HepG2 (cell line): ENCODE data around the gene MNX1. TPM values are rescaled to one million over a fixed set of nuclear protein-coding genes. Genes with fewer than 3 reads are reported as not detected.

Source experiments
- ATAC-seq: fragments of 200-7000 bp; cut with Tn5 transposase; 3 replicates; pipeline ENCODE4 v1.9.1; 2020; ENCODE audit warnings: mild to moderate bottlenecking, moderate library complexity
- BruUV-seq: library from RNA; stranded (reverse); fragments of 400-500 nt; replicated peaks from 2 replicates; lab custom pipeline; 2021; lab: Mats Ljungman, UMichigan
- CTCF ChIA-PET: fragments of 300-600 bp; formaldehyde crosslinking; extraction: SDS; loops from one replicate; lab custom pipeline; 2021; ENCODE audit warnings: low total read pairs, inconsistent platforms, low intra/inter-chr PET ratio; lab: Yijun Ruan, JAX
- POLR2A ChIA-PET: fragments of 350-600 bp; sonication (Branson Sonifier 250); formaldehyde crosslinking; loops from one replicate; lab custom pipeline; 2020; ENCODE audit warnings: antibody characterized with exemption, inconsistent platforms; lab: Yijun Ruan, JAX
- DNase-seq: peaks from one replicate; pipeline ENCODE4 v3.0.0-alpha.2; 2015; ENCODE audit warnings: low spot score
- FAIRE-seq: peaks from 3 replicates; lab custom pipeline; 2011; peaks lifted over from hg19 to GRCh38; lab: Jason Lieb, UNC
- H2AFZ ChIP-seq: one replicate; pipeline ENCODE4 v1.6.1; 2011; ENCODE audit warnings: low read length, inconsistent platforms
- H3K27ac ChIP-seq: fragments of 300-600 bp; 3 replicates; pipeline ENCODE4 v1.8.0; 2011; ENCODE audit warnings: mixed run types, mild to moderate bottlenecking, mixed read lengths, low read length, inconsistent platforms; ENCODE audit not compliant: insufficient read depth; ENCODE audit errors: extremely low read length
- H3K27me3 ChIP-seq, 2 experiments: fragments of 200-600 bp in 1 of 2; 2 replicates in 1 of 2; 3 replicates in 1 of 2; pipeline versions ENCODE4 v1.6.0 to v1.8.0; 2011; ENCODE audit warnings: low read length in 2 of 2, mild to moderate bottlenecking in 2 of 2, moderate library complexity in 2 of 2, inconsistent platforms in 1 of 2; ENCODE audit not compliant: insufficient read depth in 2 of 2, control insufficient read depth in 1 of 2
- H3K36me3 ChIP-seq, 2 experiments: fragments of 200-600 bp in 1 of 2; replicated peaks in 1 of 2; 2 replicates in 1 of 2; 3 replicates in 1 of 2; pipeline versions ENCODE4 v1.5.1 to v1.8.0; 2011; ENCODE audit warnings: low read length in 2 of 2, inconsistent platforms in 1 of 2; ENCODE audit not compliant: insufficient read depth in 2 of 2, control insufficient read depth in 1 of 2
- H3K4me1 ChIP-seq: 2 replicates; pipeline ENCODE4 v1.5.1; 2012; ENCODE audit warnings: low read length, inconsistent platforms; ENCODE audit not compliant: insufficient read depth
- H3K4me2 ChIP-seq: 2 replicates; pipeline ENCODE4 v1.6.0; 2011; ENCODE audit warnings: low read depth, low read length, inconsistent platforms
- H3K4me3 ChIP-seq, 3 experiments: fragments of 200-600 bp in 1 of 3; sonication (generic), shearing (Covaris generic) in 1 of 3; replicated peaks in 1 of 3; 2 replicates each; pipeline ENCODE4 v1.5.1; 2011 to 2016; ENCODE audit warnings: low read length in 3 of 3, inconsistent platforms in 2 of 3, low read depth in 2 of 3, mild to moderate bottlenecking in 2 of 3, control low read depth in 1 of 3, mixed read lengths in 1 of 3; ENCODE audit not compliant: insufficient read depth in 1 of 3
- H3K79me2 ChIP-seq: one replicate; pipeline ENCODE4 v1.6.1; 2011; ENCODE audit warnings: low read length, inconsistent platforms; ENCODE audit not compliant: insufficient read depth
- H3K9ac ChIP-seq: 2 replicates; pipeline ENCODE4 v1.6.0; 2011; ENCODE audit warnings: mild to moderate bottlenecking, low read depth, low read length, inconsistent platforms; ENCODE audit not compliant: insufficient read depth
- H3K9me3 ChIP-seq: 2 replicates; pipeline ENCODE4 v1.5.1; 2012; ENCODE audit warnings: mild to moderate bottlenecking, low read length
- H4K20me1 ChIP-seq: 2 replicates; pipeline ENCODE4 v1.6.0; 2011; ENCODE audit warnings: inconsistent platforms, mild to moderate bottlenecking, low read length, moderate library complexity; ENCODE audit not compliant: insufficient read depth
- CBX2 ChIP-seq, 2 experiments: fragments of 200-600 bp in 1 of 2; sonication (generic); formaldehyde crosslinking in 1 of 2; IDR thresholded peaks; 2 replicates each; pipeline versions ENCODE4 v1.7.0 to v1.8.1; 2018 to 2022; ENCODE audit warnings: low read depth in 2 of 2, low read length in 1 of 2, mild to moderate bottlenecking in 1 of 2, missing genetic modification reagents in 1 of 2
- EZH2 ChIP-seq: conservative IDR thresholded peaks from 2 replicates; pipeline ENCODE4 v1.6.1; 2012; ENCODE audit warnings: mild to moderate bottlenecking, low read depth, low read length, moderate library complexity
- PCBP1 ChIP-seq: fragments of 200-400 bp; formaldehyde crosslinking; IDR thresholded peaks from 2 replicates; pipeline ENCODE4 v1.6.1; 2017; ENCODE audit warnings: mild to moderate bottlenecking, low read depth, low read length, borderline replicate concordance
- POLR2G ChIP-seq: fragments of 200-400 bp; formaldehyde crosslinking; IDR thresholded peaks from 2 replicates; pipeline ENCODE4 v1.6.1; 2018; ENCODE audit warnings: mild to moderate bottlenecking, low read depth, low read length, moderate library complexity
- RFXAP ChIP-seq: sonication (generic); formaldehyde crosslinking; IDR thresholded peaks from 2 replicates; pipeline ENCODE4 v1.4.0; 2020; ENCODE audit warnings: missing genetic modification reagents, borderline replicate concordance
- ZBTB42 ChIP-seq: sonication (generic); formaldehyde crosslinking; IDR thresholded peaks from 2 replicates; pipeline ENCODE4 v1.5.0; 2020; ENCODE audit warnings: mild to moderate bottlenecking, missing genetic modification reagents
- ZNF557 ChIP-seq: sonication (generic); formaldehyde crosslinking; IDR thresholded peaks from 2 replicates; pipeline ENCODE4 v1.4.0; 2020; ENCODE audit warnings: missing genetic modification reagents
- WGBS: methylation state at CpG from one replicate; pipeline ENCODE4 v1.1.6; 2017; ENCODE audit warnings: low lambda C conversion rate; 5-methylcytosine and 5-hydroxymethylcytosine counted together
- in situ Hi-C: cut with HindIII; loops from 2 replicates; pipeline ENCODE4 v1.10.0; 2017; ENCODE audit warnings: low pct_unique_long_range_greater_than_20kb; ENCODE audit not compliant: extremely low pct_ligation_motif_present
- intact Hi-C: fragments of 100-400 bp; cut with micrococcal nuclease; formaldehyde crosslinking; loops from one replicate; pipeline ENCODE4 v1.10.0; 2022; ENCODE audit not compliant: unreplicated experiment
- polyA plus RNA-seq, 8 experiments: library from polyadenylated mRNA; depleted of rRNA in 3 of 8; stranded (reverse) in 7 of 8; unstranded in 1 of 8; fragments of >200 nt; fragmentation: Illumina TruSeq in 4 of 8; extraction: Trizol in 4 of 8; gene quantifications; 2 replicates each; pipeline versions ENCODE4 v1.2.1 to v1.2.3, GENCODE V29; 2011 to 2016; ENCODE audit warnings: low read depth in 4 of 8, missing spikeins in 1 of 8, mixed read lengths in 1 of 8; ENCODE audit not compliant: insufficient read depth in 1 of 8
- total RNA-seq, 5 experiments: library from RNA; depleted of rRNA; stranded (reverse); fragments of >200 nt; fragmentation: Illumina TruSeq; extraction: Trizol; gene quantifications; 2 replicates each; pipeline ENCODE4 v1.2.3, GENCODE V29; 2016; ENCODE audit warnings: low read depth in 1 of 5
- TF ChIP-seq, protein P1 (sequence below): sonication (generic); formaldehyde crosslinking; IDR thresholded peaks from 2 replicates; pipeline ENCODE4 v1.5.0; 2020; ENCODE audit warnings: mild to moderate bottlenecking, low read depth, missing genetic modification reagents, borderline replicate concordance

MNX1 gene
- total and polyA plus RNA-seq, 2 of the 13 experiments (the other 11 are each of a cell fraction or from before 2014, with no cell fraction given), result 0.94 to 6.1 TPM

- FAIRE-seq (no peak), DNase-seq (no peak), ATAC-seq (peak; percentile 31)
- TF ChIP-seq POLR2G, result no peak
- 0 out of 2 replicates have a peak, but pooled peaks have one; percentile 20 for TF ChIP-seq EZH2
- Histone ChIP-seq H3K4me3 (no peak overlapping the region), H3K27ac (no peak overlapping the region), H3K4me2 (no peak overlapping the region; the same call in 1 of the 2 replicates), H3K4me1 (peaks cover 31% of the 10 kb centered on the region), H4K20me1 (peaks cover 8% of the 10 kb centered on the region; the same call in 1 of the 2 replicates), H3K36me3 (no peaks in the 10 kb centered on the region), H3K79me2 (no peaks in the 10 kb centered on the region), H3K9me3 (no peaks in the 10 kb centered on the region), H3K9ac (no peak overlapping the region), H2AFZ (no peak overlapping the region), H3K27me3 (peaks cover 21 to 91% of the 10 kb centered on the region in 2 experiments; a peak in 4 of 5 replicates)
- in situ Hi-C loops (no loop called here), intact Hi-C loops (no loop called here)
- POLR2A ChIA-PET, result interaction anchor here (0.5 kb wide), 1 partner anchor 27 kb away, joined by 3 read pairs; no protein-coding TSS in a partner anchor
- CTCF ChIA-PET, result no interaction called here
- 13% methylated on average over 18 of the region's 19 CpGs for WGBS
- no TSS peak for BruUV-seq
Measured at GRCh38 chr7:157022681-157023588, 12.5 kb upstream of the MNX1 start.

DNA sequence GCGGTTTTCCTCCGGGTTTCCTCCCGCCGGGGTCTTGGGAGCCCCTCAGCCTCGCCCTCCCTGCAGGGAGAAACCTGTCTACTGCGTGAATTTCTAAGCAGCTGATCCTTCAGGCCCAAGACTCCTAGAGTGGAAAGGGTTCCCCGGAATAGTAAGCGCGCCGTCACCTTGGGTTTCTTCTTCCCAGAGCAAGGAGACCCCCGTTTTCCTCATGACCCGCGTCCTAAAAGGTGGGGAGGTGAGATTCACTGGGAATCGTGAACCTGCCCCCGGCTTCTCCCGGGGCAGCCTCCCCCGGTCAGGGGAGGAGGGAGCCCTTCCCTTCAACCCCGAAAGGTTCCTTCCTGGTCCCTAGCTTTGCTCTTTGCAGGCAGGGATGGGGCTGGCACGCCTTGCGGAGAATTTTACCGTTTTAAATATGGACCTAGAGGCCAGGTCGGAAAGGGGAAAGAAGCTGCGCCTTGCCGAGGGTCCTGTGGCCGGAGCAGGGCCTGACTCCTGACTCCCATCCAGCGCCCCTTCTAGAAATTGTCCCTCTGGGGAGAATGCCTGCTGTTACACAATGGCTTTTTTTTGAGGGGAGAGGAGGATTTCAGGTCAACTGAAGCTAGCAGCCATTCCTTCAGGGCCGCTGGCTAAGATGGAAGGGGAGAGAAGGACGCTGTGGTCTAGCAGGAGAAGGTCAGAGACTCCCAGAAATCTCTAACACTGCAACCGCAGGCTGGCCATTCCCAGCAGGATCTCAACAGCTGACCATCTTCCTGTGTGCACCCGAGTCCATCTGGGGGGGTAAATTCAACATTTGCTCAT lies 11.6 kb upstream of the MNX1 start:
- no peak overlapping the region for H3K27ac ChIP-seq
- in situ Hi-C loops (no loop called here), intact Hi-C loops (no loop called here)
- 29% methylated on average over 25 of the region's 30 CpGs for WGBS
- H3K36me3 ChIP-seq, result no peaks in the 10 kb centered on the region
- DNase-seq (no peak), FAIRE-seq (no peak), ATAC-seq (no peak; the same call in 2 of the 3 replicates)
- H3K4me2 ChIP-seq, result no peak overlapping the region; the same call in 1 of the 2 replicates
- H3K9me3 ChIP-seq, result no peaks in the 10 kb centered on the region
- peaks cover 8% of the 10 kb centered on the region; the same call in 1 of the 2 replicates for H4K20me1 ChIP-seq
- H3K79me2 ChIP-seq, result no peaks in the 10 kb centered on the region
- BruUV-seq, result no TSS peak
- no peak overlapping the region for H3K9ac ChIP-seq
- no peak overlapping the region for H2AFZ ChIP-seq
- peaks cover 20 to 95% of the 10 kb centered on the region in 2 experiments; a peak in 4 of 5 replicates for H3K27me3 ChIP-seq
- H3K4me1 ChIP-seq, result peaks cover 35% of the 10 kb centered on the region
- ChIA-PET POLR2A (interaction anchor here (0.5 kb wide), 1 partner anchor 28 kb away, joined by 3 read pairs; no protein-coding TSS in a partner anchor), CTCF (no interaction called here)
- H3K4me3 ChIP-seq, result peak overlapping the region in 1 of 3 experiments; percentile 40; a peak in 1 of 6 replicates
- no peak for TF ChIP-seq ZBTB42 (CRISPR knock-in tag)
- TF ChIP-seq ZNF557 (CRISPR knock-in tag), result no peak
- TF ChIP-seq PCBP1, result no peak
- TF ChIP-seq CBX2 (IDR thresholded peaks at IDR 0.05; ENCODE audit: low read depth, low read length), result 0 out of 2 replicates have a peak, but pooled peaks have one; percentile 46
- no peak for TF ChIP-seq CBX2 (CRISPR knock-in tag; IDR thresholded peaks at IDR 0.05; ENCODE audit: low read depth)
- TF ChIP-seq, protein P1, sequence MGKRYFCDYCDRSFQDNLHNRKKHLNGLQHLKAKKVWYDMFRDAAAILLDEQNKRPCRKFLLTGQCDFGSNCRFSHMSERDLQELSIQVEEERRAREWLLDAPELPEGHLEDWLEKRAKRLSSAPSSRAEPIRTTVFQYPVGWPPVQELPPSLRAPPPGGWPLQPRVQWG, result no peak
- TF ChIP-seq RFXAP (CRISPR knock-in tag), result no peak
